SK-N-MC (cell line): ENCODE results near the gene FILIP1.

Source experiments
- EZH2 ChIP-seq: fragments of 200-600 bp; sonication (generic); IDR thresholded peaks from one replicate; pipeline ENCODE4 v1.6.1; 2017; ENCODE audit warnings: antibody characterized with exemption
- POLR2AphosphoS5 ChIP-seq: IDR thresholded peaks from 2 replicates; pipeline ENCODE4 v1.6.1; 2012; ENCODE audit warnings: mild to moderate bottlenecking, low read depth, low read length, borderline replicate concordance

DNA sequence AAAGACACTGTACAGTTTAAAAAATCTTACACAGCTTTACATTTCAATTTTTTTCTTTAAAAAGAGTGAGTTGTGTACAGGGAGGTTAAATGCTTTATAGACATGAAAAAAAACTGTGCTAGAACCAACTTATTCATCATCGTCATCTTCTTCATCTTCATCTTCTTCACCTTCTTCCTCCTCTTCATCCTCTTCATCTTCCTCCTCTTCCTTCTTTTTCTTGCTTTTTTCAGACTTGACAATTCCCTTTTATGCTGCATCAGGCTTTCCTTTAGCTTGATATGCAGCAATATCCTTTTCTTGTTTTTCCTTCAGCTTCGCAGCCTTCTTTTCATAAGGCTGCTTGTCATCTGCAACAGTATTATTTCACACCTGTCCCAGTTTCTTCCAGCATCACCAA is 174.7 kb downstream of the FILIP1 start:
- TF ChIP-seq EZH2 = no peak
- TF ChIP-seq POLR2AphosphoS5 = no peak
